ENCODE data around the gene SYTL1. TPM values are rescaled to one million over a fixed set of nuclear protein-coding genes. Genes with fewer than 3 reads are reported as not detected.

Gene SYTL1
- total RNA-seq, 1 donor from 2014 or later = 30.6 TPM

DNA sequence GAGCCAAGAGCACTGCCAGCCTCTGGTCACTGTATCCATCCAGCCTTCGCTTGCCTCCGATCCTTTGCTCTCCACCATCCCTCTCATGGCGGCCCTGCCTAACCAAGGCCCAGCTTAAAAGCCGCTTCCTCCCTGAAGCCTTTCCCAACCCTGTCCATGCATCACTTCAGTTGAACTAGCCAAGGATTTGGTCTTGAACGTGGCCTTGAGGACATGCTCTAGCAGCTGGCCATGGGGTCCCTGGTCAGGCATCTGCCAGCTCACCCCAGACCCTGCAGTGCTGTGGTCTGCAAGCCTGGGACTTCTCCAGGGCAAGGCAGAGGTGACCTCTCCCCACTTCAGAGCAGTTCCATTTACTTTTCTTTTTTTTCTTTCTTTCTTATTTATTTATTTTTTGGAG lies 5.1 kb upstream of the SYTL1 start:
- Histone ChIP-seq H3K9me3 (no peaks in the 10 kb centered on the region), H3K4me1 (peaks cover 8% of the 10 kb centered on the region), H3K4me3 (no peak overlapping the region), H3K27ac (no peak overlapping the region), H3K27me3 (no peaks in the 10 kb centered on the region), H3K36me3 (peaks cover 53% of the 10 kb centered on the region)
- ATAC-seq (no peak), DNase-seq (no peak)
- intact Hi-C loops (cut with DNase I) = no loop called here
- TF ChIP-seq, protein P1, sequence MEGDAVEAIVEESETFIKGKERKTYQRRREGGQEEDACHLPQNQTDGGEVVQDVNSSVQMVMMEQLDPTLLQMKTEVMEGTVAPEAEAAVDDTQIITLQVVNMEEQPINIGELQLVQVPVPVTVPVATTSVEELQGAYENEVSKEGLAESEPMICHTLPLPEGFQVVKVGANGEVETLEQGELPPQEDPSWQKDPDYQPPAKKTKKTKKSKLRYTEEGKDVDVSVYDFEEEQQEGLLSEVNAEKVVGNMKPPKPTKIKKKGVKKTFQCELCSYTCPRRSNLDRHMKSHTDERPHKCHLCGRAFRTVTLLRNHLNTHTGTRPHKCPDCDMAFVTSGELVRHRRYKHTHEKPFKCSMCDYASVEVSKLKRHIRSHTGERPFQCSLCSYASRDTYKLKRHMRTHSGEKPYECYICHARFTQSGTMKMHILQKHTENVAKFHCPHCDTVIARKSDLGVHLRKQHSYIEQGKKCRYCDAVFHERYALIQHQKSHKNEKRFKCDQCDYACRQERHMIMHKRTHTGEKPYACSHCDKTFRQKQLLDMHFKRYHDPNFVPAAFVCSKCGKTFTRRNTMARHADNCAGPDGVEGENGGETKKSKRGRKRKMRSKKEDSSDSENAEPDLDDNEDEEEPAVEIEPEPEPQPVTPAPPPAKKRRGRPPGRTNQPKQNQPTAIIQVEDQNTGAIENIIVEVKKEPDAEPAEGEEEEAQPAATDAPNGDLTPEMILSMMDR (IDR thresholded peaks at IDR 0.05) = no peak

GRCh38 chr1:27338751-27339150 lies 3.1 kb upstream of the SYTL1 start:
- ATAC-seq (no peak), DNase-seq (no peak)
- H3K27me3 ChIP-seq = no peaks in the 10 kb centered on the region
- intact Hi-C loops (cut with DNase I) = no loop called here
- no peaks in the 10 kb centered on the region for H3K9me3 ChIP-seq
- H3K36me3 ChIP-seq = peaks cover 33% of the 10 kb centered on the region
- TF ChIP-seq, protein P1 (IDR thresholded peaks at IDR 0.05) = no peak
- peaks cover 6% of the 10 kb centered on the region for H3K4me1 ChIP-seq
- H3K27ac ChIP-seq = no peak overlapping the region
- H3K4me3 ChIP-seq = no peak overlapping the region

DNA sequence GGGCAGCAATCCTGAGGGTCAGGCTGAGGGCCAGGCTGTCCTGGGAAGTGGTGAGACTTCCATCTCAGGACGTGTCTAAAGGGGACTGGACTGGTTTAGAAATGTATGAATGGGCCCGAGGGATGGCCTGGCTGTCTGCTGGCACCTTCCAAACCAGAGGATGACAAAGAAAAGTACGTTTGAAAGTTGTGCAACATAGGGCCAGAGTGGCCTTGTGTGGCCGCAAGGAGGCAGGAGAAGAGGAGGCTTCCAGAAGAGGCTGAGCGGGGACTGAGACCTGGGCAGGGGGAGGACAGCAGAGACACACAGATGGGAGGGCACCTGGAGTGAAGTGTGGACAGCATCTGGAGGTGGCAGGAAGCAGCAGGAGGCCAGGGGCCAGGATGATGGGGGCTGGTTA lies 2.6 kb upstream of the SYTL1 start:
- Histone ChIP-seq H3K4me1 (peaks cover 8% of the 10 kb centered on the region), H3K4me3 (no peak overlapping the region), H3K27me3 (no peaks in the 10 kb centered on the region), H3K36me3 (peaks cover 28% of the 10 kb centered on the region), H3K9me3 (no peaks in the 10 kb centered on the region), H3K27ac (no peak overlapping the region)
- no peak for DNase-seq
- TF ChIP-seq, protein P1 (IDR thresholded peaks at IDR 0.05) = no peak
- intact Hi-C loops (cut with DNase I) = no loop called here
- ATAC-seq = no peak

DNA sequence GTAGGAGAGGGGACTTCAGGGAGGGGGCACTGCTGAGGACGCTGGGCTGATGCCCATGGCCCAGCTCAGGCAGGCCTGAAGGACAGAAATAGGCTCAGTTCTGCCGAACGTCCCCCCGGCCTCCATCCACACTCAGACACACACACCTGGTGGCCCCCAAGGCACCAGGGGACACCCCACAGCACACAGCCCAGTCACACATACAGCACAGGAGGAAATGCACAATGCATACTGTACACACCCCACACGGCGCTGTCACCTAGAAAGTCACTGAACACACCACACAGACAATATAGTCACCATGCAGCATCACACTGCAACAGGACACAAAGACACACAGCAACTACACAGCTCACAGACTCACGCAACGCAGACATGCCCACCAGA lies 562 bp downstream of the SYTL1 start:
- DNase-seq (no peak), ATAC-seq (peak; percentile 11)
- H3K27ac ChIP-seq = peak overlapping the region; percentile 82
- no peaks in the 10 kb centered on the region for H3K27me3 ChIP-seq
- intact Hi-C loops (cut with DNase I) = no loop called here
- peak overlapping the region; percentile 62 for H3K4me3 ChIP-seq
- H3K9me3 ChIP-seq = no peaks in the 10 kb centered on the region
- no peaks in the 10 kb centered on the region for H3K36me3 ChIP-seq
- H3K4me1 ChIP-seq = peaks cover 8% of the 10 kb centered on the region
- TF ChIP-seq, protein P1 (IDR thresholded peaks at IDR 0.05) = no peak

DNA sequence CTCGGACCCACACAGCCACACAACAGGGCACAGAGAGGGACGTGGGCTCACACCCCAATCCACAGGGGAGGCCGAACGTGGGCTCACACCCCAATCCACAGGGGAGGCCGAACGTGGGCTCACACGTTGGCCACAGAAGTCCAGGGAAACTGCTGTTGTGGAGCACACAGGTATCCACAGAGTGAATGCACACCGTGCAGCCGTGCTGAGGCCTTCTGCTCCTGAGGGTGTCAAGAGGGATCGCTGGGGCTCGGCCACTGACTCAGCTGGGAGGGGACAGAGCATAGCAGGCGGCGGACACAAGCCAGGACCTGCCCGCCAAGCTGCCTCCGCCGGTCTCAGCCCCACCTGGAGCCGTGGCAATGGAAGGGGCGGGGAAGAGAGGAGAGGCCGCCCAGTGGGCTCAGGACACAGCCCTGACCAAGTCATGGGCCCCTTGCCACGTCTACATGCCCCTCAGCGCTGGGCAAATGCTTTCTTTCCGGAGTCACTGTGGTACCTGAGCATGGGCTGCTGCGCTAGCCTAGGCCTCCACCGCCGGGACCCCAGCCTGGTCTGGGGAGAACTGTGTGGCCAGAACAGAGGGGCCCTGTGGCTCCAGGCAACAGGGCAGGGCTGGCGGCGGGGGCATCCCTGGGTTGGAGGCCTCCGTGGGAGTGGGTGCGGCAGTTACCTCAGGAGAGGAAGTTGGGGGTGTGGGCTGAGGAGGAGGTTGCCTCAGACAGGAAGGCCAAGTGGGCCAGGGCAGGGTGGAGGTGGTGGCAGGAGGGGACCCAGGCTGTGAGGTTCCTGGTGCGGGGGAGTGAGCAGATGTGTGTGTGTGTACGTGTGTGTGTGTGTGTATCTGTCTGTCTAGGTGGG lies 1.2 kb downstream of the SYTL1 start:
- Histone ChIP-seq H3K36me3 (no peaks in the 10 kb centered on the region), H3K27ac (peak overlapping the region; percentile 82), H3K4me1 (peaks cover 8% of the 10 kb centered on the region), H3K27me3 (no peaks in the 10 kb centered on the region), H3K9me3 (no peaks in the 10 kb centered on the region), H3K4me3 (peak overlapping the region; percentile 62)
- TF ChIP-seq, protein P1 (IDR thresholded peaks at IDR 0.05) = no peak
- peak; percentile 85 for DNase-seq
- intact Hi-C loops (cut with DNase I) = no loop called here
- peak; percentile 73 for ATAC-seq
